Measurements from ENCODE around the gene LOC101059915.
A peak's percentile ranks its signal among the peaks of the same experiment; 100 is the strongest.

The LOC101059915 gene

GRCh38 chrX:71667328-71668247, at the start of gene LOC101059915:
Gene LOC101059915, plus strand, starts transcription at chrX:71667546.
- TF ChIP-seq CTCF (IDR thresholded peaks at IDR 0.05; ENCODE audit: insufficient read depth, low read depth, low read length, missing control alignments): no peak
- DNase-seq (ENCODE audit: low read depth): no peak

GRCh38 chrX:71617742-71618141, 49.6 kb upstream of the LOC101059915 start:
- TF ChIP-seq CTCF (IDR thresholded peaks at IDR 0.05; ENCODE audit: insufficient read depth, low read depth, low read length, missing control alignments): no peak
- no peak for DNase-seq (ENCODE audit: low read depth)
- H3K4me3 ChIP-seq (ENCODE audit: low read depth, low read length): peak overlapping the region; percentile 63

More at GRCh38 chrX:71667328-71668247, at the start of gene LOC101059915:
- no peak within 1 kb of the TSS for H3K4me3 ChIP-seq (ENCODE audit: low read depth, low read length)

GRCh38 chrX:71618303-71618721, 49.0 kb upstream of the LOC101059915 start, which contains the start of gene CXCR3:
Gene CXCR3, minus strand, starts transcription at chrX:71618511. Its CDS starts 62 bp downstream, at chrX:71618449.
- TF ChIP-seq CTCF (IDR thresholded peaks at IDR 0.05; ENCODE audit: insufficient read depth, low read depth, low read length, missing control alignments): no peak
- peak; percentile 92 for DNase-seq (ENCODE audit: low read depth)
- H3K4me3 ChIP-seq (ENCODE audit: low read depth, low read length): peak within 1 kb of the TSS; percentile 63

GRCh38 chrX:71618787-71619186, 48.6 kb upstream of the LOC101059915 start:
- no peak for DNase-seq (ENCODE audit: low read depth)
- TF ChIP-seq CTCF (IDR thresholded peaks at IDR 0.05; ENCODE audit: insufficient read depth, low read depth, low read length, missing control alignments): no peak
- peak overlapping the region; percentile 63 for H3K4me3 ChIP-seq (ENCODE audit: low read depth, low read length)

- peak overlapping the region; percentile 63 for H3K4me3 ChIP-seq (ENCODE audit: low read depth, low read length)
- peak; percentile 67 for DNase-seq (ENCODE audit: low read depth)
- TF ChIP-seq CTCF (IDR thresholded peaks at IDR 0.05; ENCODE audit: insufficient read depth, low read depth, low read length, missing control alignments): no peak
Measured at GRCh38 chrX:71619193-71619592, 48.2 kb upstream of the LOC101059915 start.

GRCh38 chrX:71619986-71620385, 47.4 kb upstream of the LOC101059915 start:
- H3K4me3 ChIP-seq (ENCODE audit: low read depth, low read length): no peak overlapping the region
- no peak for DNase-seq (ENCODE audit: low read depth)
- no peak for TF ChIP-seq CTCF (IDR thresholded peaks at IDR 0.05; ENCODE audit: insufficient read depth, low read depth, low read length, missing control alignments)
